Embryonic facial prominence (tissue), 1 donor: ENCODE data around the gene POLRMT.
"Not testable (repeated sequence)": the region's sequence is repeated elsewhere in the genome, so short reads cannot be mapped to it uniquely, and the experiment has no call there.

Source experiments
- DNase-seq: peaks from one replicate; pipeline ENCODE4 v3.0.0-alpha.2; 2016; ENCODE audit errors: extremely low spot score

POLRMT gene

DNA sequence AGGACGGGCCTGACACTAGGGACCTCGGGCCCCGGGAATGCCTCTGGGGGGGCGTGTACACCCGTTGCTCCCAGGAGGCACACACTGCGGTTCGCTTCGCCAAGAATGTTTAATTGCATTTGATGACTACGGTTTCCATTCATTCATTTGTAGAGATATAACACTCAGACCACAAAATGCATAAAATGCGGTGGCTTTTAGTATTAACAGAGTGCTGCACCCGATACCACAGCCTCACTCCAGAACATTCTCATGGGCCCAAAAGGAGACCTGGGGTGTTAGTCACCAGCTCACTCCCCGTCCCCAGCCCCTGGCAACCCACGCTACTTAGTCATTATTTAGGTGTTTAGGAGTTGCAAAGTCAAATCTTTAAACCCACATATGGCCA is 21.9 kb downstream of the POLRMT start:
- no peak for DNase-seq

DNA sequence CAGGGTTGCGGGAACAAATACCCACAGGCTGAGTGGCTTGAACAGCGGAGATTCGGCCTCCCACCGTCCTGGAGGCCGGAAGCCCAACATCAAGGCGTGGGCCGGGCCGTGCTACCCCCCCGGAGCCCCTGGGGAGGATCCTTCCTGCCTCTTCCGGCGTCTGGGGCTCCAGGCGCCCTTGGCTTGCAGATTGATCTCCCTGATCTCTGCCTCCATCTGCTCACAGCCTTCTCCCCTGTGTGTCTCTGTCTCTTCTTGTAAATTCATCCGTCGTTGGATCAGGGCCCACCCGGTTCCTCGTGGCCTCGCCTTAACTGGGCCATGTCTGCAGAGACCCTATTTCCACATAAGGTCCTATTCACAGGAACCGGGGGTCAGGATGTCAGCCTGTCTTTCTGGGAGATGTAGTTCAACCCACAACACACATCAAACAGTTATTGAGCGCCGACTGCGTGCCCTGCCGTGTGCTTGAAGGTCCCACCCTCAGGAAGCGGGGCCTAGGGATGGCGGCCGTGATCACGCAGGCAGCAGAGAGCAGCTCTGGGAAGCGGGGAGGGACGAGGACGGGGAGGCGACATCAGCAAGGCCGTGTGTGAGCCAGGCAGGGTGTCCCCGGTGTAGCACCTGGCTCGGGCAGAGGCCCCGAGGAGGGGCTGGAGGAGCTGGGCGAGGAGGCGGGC is 22.4 kb downstream of the POLRMT start:
- no peak for DNase-seq

DNA sequence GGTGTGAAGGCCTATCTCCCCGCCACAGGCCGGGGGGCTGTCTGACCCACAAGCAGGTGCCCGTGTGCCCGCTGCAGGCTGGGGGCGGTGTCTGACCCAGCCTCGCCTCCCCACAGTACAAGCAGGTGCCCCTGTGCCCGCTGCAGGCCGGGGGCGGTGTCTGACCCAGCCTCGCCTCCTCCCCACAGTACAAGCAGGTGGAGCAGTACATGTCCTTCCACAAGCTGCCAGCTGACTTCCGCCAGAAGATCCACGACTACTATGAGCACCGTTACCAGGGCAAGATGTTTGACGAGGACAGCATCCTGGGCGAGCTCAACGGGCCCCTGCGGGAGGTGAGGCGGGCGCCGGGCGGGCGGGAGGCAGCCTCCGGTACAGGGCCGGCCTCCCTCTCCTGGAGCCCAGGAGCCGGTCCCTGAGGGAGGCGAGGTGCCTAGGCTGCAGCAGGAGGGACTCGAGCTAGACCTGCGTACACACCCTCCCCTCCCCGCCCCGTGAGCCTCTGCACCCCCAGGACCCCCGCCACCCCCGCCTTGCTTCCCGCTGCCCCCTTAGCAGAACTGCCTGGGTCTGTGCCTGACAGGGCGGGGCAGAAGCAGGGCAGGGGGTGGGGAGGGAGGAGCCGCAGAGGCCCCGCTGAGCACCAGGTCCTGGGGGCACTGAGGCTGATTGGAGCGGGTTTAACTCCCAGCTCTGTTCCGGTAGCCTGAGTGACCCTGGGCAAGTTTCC is 23.1 kb downstream of the POLRMT start:
- no peak for DNase-seq

DNA sequence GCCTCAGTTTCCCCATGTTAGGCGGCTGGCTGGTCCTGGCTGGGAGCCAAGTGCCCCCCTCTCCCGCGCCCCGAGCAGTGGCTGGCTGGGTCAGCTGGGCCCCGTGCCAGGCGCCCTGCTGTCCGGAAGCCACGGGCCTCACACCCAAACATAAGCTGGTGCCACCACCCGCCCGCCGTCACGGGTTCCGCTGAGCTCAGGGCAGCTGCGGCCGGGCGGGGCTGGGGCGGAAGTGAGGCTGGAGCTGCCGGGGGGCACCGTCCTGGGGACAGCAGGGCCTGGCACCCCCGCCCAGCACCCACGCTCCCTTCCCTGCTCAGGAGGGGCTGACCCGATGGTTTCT is 24.4 kb downstream of the POLRMT start:
- DNase-seq: no peak

DNA sequence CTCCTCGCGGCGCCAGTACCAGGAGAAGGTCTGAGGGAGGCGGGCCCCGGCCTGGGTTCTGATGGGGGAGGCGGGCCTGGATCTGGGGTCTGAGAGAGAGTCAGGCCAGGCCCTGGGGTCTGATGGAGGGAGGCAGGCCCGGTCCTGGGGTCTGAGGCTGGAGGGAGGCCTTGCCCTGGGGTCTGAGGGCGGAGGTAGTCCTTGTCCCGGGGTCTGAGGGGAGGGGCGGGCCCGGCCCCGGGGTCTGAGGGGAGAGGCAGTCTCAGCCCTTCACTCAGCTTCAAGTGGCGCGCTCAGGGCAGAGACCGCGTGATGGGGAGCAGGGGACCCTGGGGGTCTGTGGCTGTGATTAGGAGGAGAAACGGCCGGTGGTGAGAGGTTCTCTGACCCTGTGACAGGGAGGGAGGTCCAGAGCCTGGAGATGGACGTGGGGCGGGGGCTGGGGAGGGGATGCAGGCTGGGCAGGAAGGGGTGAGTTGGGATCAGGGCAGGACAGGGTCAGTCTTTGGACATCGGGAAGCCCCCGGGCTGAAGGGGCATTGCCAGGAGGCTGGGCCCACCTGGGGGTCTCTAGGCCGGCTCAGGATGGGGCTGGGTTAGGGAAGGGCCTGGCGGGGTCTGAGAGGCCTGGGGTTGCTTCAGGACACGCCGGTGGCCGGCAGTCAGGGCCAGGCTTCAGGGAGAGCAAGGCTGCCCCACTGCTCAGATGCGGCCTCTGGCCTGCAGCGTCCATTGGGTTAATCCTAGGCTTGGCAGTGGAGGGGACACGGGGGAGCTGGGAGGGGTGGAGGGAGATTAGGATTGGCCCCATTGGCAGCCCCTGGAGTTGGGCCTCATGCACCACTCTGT is 25.0 kb downstream of the POLRMT start:
- DNase-seq: no peak

DNA sequence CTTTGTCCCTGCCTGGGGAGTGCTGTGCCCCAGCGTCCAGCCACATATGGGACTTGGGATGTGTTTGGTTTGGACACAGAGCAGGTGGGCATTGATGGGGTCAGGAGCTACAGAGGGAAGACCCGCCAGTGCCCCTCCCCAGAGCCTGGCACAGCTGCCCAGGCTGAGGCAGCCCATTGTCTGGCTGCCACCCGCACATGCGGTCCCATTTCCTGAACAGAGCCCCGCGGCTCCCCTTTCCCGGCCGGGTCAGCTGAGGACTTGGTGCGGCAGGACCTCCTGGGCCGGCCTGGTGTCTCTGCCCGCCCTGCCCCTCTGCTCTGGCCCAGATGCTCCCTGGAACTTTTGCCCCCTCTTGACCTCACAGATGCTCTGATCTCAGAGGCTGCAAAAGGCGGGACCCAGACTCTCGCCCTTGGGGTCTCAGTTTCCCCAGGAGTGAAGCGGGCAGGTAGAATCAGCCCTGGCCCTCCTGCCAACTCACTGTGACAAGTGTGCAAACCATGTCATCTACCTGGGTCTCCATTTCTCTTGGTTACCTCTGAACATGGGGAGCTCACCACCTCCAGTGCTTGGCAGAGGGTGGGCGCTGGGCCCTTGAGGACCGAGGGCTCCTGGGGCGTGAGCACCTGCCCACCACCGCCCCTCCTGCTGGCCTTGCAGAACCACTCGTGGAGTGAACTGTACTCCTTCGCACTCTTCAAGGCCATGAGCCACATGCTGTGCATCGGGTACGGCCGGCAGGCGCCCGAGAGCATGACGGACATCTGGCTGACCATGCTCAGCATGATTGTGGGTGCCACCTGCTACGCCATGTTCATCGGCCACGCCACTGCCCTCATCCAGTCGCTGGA is 25.8 kb downstream of the POLRMT start:
- no peak for DNase-seq

DNA sequence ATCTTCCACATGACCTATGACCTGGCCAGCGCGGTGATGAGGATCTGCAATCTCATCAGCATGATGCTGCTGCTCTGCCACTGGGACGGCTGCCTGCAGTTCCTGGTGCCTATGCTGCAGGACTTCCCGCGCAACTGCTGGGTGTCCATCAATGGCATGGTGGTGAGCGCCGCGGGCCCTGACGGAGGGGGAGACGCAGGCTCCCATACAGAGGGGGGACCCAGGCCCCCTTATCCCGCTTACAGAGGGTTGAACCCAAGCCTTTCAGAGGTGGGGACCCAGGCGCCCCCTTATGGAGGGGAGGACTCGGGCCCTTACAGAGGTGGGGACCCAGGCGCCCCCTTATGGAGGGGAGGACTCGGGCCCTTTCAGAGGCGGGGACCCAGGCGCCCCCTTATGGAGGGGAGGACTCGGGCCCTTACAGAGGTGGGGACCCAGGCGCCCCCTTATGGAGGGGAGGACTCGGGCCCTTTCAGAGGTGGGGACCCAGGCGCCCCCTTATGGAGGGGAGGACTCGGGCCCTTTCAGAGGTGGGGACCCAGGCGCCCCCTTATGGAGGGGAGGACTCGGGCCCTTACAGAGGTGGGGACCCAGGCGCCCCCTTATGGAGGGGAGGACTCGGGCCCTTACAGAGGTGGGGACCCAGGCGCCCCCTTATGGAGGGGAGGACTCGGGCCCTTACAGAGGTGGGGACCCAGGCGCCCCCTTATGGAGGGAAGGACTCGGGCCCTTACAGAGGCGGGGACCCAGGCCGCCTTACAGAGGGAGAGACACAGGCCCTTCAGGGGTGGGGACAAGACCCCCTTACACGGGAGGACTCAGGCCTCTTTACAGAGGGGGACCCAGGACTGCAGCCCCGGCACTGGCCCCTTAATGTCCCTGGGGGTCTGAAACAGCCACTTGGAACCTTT is 28.0 kb downstream of the POLRMT start:
- DNase-seq: not testable (repeated sequence)

DNA sequence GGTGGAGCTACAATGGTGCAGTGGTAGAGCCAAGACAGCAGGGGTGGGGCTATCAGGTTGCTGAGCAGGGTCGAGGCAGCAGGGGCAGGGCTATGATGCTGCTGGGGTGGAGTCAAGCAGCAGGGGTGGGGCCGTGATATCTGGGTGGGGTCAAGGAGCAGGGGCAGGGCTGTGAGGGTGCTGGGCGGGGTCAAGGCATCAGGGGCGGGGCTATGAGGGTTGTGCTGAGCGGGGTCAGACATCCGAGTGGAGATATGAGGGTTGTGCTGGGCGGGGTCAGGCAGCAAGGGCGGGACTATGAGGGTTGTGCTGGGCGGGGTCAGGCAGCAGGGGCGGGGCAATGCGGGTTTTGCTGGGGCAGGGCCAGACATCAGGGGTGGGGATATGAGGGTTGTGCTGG is 29.0 kb downstream of the POLRMT start:
- no peak for DNase-seq

DNA sequence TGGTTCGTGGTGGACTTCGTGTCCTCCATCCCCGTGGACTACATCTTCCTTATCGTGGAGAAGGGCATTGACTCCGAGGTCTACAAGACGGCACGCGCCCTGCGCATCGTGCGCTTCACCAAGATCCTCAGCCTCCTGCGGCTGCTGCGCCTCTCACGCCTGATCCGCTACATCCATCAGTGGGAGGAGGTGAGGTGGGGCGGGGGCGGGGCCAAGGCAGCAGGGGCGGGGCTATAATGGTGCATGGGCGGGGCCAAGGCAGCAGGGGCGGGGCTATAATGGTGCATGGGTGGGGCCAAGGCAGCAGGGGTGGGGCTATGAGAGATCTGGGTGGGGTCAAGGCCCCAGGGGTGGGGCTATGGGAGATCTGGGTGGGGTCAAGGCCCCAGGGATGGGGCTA is 29.6 kb downstream of the POLRMT start:
- DNase-seq: not testable (repeated sequence)

DNA sequence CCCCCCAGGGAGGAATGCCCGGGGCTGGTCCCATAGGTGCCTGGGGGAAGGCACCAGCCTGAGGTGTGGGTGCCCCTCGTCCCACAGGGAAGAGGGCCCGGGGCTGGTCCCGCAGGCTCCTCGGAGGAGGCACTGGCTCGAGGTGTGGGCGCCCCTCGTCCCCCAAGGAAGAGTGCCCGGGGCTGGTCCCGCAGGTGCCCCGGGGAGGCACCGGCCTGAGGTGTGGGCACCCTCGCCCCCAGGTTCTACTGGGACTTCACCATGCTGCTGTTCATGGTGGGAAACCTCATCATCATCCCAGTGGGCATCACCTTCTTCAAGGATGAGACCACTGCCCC is 30.1 kb downstream of the POLRMT start:
- DNase-seq: not testable (repeated sequence)

DNA sequence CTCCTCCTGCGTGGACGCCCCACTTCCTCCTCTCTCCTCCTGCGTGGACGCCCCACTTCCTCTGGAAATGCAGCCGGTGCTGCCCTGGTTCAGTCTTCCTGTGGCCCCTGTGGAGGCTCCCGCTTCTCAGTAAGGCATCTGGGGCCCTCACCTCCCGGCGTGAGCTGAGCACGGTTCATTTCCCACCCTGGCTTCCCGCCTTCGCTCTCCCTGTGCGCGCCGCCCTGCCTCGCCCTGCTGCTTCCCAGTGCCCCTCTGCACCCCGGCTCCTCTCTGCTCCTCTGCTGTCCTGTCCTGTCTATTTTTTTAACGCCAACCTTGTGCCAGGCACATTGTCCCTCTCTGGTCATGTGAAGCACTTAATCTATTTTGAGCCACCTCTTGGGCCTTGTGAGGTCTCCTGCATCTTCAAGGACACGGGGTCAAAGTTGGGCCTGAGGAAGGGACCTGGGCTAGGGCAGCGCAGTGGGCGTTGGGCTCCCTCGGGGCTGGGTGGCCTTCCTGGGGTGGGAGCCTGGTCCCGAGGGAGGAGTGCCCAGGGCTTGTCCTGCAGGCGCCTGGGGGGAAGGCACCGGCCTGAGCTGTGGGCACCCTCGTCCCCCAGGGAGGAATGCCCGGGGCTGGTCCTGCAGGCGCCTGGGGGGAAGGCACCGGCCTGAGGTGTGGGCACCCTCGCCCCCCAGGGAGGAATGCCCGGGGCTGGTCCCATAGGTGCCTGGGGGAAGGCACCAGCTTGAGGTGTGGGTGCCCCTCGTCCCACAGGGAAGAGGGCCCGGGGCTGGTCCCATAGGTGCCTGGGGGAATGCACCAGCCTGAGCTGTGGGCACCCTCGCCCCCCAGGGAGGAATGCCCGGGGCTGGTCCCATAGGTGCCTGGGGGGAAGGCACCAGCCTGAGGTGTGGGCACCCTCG is 30.7 kb downstream of the POLRMT start:
- DNase-seq: no peak

DNA sequence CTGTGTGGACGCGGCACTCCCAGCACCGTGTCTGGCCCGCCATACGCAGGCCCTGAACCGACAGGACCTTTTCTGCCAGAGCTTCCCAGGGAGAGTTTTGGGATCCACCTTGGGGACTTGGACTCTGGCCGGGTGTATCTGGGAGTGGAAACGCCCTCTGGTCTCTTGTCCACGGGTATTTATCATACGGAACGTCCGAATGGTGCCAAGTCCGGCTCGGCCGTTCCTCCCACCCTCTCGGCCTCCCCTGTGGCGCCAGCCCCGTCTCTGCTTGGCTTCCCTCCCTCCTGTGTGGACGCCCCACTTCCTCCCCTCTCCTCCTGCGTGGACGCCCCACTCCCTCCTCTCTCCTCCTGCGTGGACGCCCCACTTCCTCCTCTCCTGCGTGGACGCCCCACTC is 31.5 kb downstream of the POLRMT start:
- no peak for DNase-seq

DNA sequence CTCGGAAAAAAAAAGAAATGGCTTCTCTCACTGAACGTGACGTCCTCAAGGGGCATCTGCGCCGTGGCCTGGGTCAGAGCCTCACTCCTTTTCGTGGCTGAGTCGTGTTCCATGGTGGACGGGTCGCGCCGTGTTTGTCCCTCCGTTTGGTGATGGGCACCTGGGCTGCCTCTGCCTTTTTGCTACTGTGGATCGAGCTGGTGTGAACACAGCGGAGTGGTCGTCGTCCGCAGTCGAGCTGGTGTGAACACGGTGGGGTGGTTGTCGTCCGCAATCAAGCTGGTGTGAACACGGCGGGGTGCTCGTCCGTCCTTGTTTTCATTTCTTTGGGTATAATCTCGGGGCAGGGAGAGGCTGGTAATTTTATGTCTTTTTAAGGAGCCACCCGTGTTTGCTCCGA is 32.0 kb downstream of the POLRMT start:
- DNase-seq: no peak

DNA sequence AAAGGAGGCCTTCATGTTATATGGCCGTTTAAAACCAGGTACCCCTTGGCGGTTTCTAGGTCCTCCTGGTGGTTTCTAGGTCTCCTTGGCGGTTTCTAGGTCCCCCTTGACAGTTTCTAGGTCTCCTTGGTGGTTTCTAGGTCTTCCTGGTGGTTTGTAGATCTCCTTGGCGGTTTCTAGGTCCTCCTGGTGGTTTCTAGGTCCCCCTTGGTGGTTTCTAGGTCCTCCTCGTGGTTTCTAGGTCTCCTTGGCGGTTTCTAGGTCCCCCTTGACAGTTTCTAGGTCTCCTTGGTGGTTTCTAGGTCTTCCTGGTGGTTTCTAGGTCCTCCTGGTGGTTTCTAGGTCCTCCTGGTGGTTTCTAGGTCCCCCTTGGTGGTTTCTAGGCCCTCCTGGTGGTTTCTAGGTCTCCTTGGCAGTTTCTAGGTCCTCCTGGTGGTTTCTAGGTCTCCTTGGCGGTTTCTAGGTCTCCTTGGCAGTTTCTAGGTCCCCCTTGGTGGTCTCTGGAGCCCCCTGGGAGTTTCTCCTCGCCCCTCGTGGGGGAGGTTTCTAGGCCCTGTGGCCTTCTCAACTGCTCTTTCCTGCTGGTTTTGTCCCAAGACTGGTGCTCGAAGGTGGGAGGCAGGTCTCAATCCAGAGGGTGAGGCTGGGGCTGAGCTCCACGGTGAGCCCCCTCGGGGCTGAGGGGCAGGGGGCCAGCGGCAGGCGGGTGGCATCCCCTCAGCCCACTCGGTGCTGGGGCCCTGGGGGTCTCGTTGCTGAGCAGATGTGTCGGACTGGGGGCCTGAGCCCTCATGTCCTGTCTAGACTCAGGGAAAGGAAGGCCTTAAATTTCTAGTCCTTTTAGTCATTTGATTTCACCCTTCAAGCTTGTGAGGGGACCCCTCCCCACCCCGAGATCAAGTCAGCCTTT is 35.7 kb downstream of the POLRMT start:
- DNase-seq: no peak

DNA sequence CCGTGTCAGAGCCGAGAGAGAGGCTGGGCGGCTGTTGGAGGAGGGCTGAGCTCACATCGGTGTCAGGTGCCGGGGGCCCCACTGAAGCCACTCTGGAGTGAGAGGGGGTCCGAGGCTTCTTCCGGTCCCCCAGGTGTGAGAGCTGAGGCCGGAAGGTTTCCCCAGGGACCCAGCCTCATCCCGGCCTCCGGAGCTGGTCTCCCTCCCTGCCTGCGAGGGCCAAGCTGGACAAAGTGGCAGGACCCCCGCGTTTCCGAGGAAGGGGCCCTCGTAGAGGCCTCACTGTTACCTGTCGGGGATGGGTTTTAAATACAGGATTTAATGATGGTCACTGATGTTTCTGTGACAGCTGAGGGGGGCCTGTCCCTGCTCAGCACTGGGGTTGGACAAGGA is 37.1 kb downstream of the POLRMT start:
- DNase-seq: no peak

DNA sequence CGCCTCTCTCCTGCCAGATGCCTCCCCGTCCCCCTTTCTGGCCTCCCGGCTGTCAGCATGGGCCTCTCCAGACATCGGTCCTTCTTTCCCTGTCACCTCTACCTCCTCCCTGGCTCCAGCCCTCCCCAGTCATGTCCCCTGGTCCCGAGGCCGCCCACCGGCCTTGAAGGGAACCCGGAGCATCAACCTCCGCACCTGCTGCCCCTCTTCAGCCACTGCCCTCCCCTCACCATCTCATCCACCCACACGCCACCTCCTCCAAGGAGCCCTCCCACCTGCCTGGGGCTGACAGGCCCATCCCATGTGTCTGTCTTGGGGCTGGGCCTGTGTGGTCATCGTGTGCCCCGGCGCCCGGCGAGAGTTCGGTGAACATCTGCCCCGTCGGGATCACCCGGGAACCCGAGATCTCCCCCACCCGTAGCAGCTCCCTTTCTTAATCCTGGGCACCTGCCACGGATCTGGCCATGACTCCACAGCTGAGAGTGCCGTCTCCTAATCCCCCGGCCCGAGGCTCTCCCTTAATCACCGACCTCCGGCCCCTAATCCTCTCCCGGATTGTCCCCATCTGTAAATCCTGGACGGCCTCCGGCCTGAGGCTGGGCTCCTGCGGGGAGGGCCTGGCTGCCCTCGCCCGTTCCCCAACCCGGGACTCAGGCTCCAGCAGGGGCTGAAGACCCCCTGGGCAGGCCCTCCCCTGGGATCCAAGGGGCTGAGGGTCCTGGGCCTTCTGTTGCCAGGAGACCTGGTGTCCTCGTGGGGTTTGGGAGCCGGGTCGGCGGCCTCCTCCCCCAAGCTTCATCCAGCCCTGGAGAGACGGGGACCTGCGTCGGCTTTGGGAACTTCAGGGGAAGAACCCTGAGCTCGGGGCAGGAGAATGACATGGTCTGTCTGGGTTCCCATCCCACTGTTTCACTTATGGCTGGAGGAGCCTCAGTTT is 37.7 kb downstream of the POLRMT start:
- DNase-seq: no peak

DNA sequence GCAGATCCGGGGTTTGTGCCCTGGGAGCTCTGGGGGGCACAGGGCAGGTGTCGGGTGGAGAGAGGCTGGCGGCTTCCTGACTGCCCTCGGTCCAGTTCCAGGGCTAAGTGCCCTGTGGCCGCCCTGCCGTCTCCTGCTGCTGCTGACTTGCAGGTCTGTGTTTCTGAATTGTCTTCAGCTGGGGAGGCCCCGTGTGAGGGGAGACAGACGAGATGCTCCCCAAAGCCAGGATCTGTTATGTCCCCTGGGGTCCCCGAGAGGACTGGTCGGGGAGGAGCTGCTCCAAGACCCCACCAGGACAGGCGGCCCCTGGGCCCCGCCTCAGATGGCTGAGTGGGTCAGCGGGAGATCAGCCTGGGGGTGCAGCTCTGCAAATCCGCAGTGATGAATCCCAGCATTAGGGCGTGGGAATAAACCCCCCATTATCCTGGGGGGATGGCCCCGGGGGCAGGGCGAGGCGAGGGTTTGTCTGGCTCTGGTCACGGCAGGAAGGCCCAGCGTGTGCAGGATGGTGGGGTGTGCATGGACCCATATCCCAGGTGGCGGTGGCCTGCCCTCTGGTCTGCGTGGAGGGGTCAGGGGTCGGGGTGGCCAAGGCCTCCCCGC is 39.0 kb downstream of the POLRMT start:
- DNase-seq: no peak
